ENCODE measurements around the gene ERCC6.

DNA sequence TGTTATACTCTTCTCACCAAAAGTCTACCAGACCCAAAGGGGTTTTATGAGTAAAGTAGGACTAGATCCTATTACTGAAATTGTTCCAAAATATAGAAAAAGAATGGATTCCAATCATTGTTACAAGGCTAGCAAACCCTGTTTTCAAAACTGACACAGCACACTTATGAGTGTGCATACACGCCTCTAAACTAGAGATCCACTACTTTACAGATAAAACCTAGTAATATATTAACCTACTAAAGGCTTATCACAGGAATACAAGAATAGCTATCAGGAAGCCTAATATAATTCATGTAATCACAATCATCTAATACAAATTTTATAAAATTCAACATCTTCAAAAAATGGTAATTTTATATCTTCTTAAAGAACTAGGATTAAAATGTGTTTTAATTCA lies 52.2 kb downstream of the ERCC6 start:
- TF ChIP-seq RFX5 (IDR thresholded peaks at IDR 0.05; ENCODE audit: low read length) (no peak), MEF2A (IDR thresholded peaks at IDR 0.05; ENCODE audit: borderline replicate concordance, low read depth) (no peak), RAD21 (IDR thresholded peaks at IDR 0.05; ENCODE audit: low read length) (no peak), TEAD4 (IDR thresholded peaks at IDR 0.05; ENCODE audit: borderline replicate concordance, insufficient read depth) (no peak), EZH2phosphoT487 (IDR thresholded peaks at IDR 0.05; ENCODE audit: borderline replicate concordance, low read depth) (no peak), SMC3 (IDR thresholded peaks at IDR 0.05; ENCODE audit: low read depth, low read length) (no peak), YY1 (IDR thresholded peaks at IDR 0.05; ENCODE audit: low read depth) (no peak)
- TF ChIP-seq, protein P1, sequence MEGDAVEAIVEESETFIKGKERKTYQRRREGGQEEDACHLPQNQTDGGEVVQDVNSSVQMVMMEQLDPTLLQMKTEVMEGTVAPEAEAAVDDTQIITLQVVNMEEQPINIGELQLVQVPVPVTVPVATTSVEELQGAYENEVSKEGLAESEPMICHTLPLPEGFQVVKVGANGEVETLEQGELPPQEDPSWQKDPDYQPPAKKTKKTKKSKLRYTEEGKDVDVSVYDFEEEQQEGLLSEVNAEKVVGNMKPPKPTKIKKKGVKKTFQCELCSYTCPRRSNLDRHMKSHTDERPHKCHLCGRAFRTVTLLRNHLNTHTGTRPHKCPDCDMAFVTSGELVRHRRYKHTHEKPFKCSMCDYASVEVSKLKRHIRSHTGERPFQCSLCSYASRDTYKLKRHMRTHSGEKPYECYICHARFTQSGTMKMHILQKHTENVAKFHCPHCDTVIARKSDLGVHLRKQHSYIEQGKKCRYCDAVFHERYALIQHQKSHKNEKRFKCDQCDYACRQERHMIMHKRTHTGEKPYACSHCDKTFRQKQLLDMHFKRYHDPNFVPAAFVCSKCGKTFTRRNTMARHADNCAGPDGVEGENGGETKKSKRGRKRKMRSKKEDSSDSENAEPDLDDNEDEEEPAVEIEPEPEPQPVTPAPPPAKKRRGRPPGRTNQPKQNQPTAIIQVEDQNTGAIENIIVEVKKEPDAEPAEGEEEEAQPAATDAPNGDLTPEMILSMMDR (IDR thresholded peaks at IDR 0.05): no peak
- TF ChIP-seq, protein P2, sequence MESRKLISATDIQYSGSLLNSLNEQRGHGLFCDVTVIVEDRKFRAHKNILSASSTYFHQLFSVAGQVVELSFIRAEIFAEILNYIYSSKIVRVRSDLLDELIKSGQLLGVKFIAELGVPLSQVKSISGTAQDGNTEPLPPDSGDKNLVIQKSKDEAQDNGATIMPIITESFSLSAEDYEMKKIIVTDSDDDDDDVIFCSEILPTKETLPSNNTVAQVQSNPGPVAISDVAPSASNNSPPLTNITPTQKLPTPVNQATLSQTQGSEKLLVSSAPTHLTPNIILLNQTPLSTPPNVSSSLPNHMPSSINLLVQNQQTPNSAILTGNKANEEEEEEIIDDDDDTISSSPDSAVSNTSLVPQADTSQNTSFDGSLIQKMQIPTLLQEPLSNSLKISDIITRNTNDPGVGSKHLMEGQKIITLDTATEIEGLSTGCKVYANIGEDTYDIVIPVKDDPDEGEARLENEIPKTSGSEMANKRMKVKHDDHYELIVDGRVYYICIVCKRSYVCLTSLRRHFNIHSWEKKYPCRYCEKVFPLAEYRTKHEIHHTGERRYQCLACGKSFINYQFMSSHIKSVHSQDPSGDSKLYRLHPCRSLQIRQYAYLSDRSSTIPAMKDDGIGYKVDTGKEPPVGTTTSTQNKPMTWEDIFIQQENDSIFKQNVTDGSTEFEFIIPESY (IDR thresholded peaks at IDR 0.05; ENCODE audit: borderline replicate concordance, low read depth): no peak
- TF ChIP-seq, protein P3, sequence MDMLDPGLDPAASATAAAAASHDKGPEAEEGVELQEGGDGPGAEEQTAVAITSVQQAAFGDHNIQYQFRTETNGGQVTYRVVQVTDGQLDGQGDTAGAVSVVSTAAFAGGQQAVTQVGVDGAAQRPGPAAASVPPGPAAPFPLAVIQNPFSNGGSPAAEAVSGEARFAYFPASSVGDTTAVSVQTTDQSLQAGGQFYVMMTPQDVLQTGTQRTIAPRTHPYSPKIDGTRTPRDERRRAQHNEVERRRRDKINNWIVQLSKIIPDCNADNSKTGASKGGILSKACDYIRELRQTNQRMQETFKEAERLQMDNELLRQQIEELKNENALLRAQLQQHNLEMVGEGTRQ (IDR thresholded peaks at IDR 0.05; ENCODE audit: borderline replicate concordance, low read depth, low read length): no peak
- TF ChIP-seq, protein P4, sequence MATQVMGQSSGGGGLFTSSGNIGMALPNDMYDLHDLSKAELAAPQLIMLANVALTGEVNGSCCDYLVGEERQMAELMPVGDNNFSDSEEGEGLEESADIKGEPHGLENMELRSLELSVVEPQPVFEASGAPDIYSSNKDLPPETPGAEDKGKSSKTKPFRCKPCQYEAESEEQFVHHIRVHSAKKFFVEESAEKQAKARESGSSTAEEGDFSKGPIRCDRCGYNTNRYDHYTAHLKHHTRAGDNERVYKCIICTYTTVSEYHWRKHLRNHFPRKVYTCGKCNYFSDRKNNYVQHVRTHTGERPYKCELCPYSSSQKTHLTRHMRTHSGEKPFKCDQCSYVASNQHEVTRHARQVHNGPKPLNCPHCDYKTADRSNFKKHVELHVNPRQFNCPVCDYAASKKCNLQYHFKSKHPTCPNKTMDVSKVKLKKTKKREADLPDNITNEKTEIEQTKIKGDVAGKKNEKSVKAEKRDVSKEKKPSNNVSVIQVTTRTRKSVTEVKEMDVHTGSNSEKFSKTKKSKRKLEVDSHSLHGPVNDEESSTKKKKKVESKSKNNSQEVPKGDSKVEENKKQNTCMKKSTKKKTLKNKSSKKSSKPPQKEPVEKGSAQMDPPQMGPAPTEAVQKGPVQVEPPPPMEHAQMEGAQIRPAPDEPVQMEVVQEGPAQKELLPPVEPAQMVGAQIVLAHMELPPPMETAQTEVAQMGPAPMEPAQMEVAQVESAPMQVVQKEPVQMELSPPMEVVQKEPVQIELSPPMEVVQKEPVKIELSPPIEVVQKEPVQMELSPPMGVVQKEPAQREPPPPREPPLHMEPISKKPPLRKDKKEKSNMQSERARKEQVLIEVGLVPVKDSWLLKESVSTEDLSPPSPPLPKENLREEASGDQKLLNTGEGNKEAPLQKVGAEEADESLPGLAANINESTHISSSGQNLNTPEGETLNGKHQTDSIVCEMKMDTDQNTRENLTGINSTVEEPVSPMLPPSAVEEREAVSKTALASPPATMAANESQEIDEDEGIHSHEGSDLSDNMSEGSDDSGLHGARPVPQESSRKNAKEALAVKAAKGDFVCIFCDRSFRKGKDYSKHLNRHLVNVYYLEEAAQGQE (IDR thresholded peaks at IDR 0.05; ENCODE audit: low read depth, low read length): no peak

Measured in SK-N-SH (cell line).